Upper lobe of left lung (tissue), 6 donors: ENCODE data around the gene GPC5. TPM values are rescaled to one million over a fixed set of nuclear protein-coding genes. Genes with fewer than 3 reads are reported as not detected.
A peak's percentile ranks its signal among the peaks of the same experiment; 100 is the strongest.

ENCODE experiments used
- ATAC-seq, 2 donors: fragments of 200-7000 bp; cut with Tn5 transposase; one replicate each; pipeline ENCODE4 v1.9.1; 2022; ENCODE audit warnings: mild to moderate bottlenecking in 2 of 2, moderate library complexity in 2 of 2; ENCODE audit not compliant: low FRiP score in 2 of 2
- DNase-seq, 2 donors: peaks; one replicate each; pipeline ENCODE4 v3.0.0-alpha.2; 2019 to 2020
- H3K27ac ChIP-seq, 4 donors: fragments of 200-600 bp; sonication (generic); one replicate each; pipeline ENCODE4 v1.5.1; 2016 to 2019
- H3K27me3 ChIP-seq, 4 donors: fragments of 200-600 bp; sonication (generic); one replicate each; pipeline ENCODE4 v1.5.1; 2017 to 2019
- H3K36me3 ChIP-seq, 4 donors: fragments of 200-600 bp; sonication (generic); one replicate each; pipeline ENCODE4 v1.5.1; 2016 to 2019
- H3K4me1 ChIP-seq, 4 donors: fragments of 200-600 bp; sonication (generic); one replicate each; pipeline ENCODE4 v1.5.1; 2018 to 2019
- H3K4me3 ChIP-seq, 4 donors: fragments of 200-600 bp; sonication (generic); one replicate each; pipeline ENCODE4 v1.5.1; 2017 to 2019; ENCODE audit warnings: mild to moderate bottlenecking in 2 of 4, moderate library complexity in 1 of 4
- H3K9me3 ChIP-seq, 4 donors: fragments of 200-600 bp; sonication (generic); one replicate each; pipeline ENCODE4 v1.5.1; 2018 to 2019
- CTCF ChIP-seq, 6 experiments: fragments of 450-650 bp in 4 of 6; fragments of 200-600 bp in 2 of 6; sonication (generic) in 2 of 6; IDR thresholded peaks; one replicate each; pipeline ENCODE4 v1.5.1; 2016 to 2019; ENCODE audit warnings: antibody characterized with exemption in 6 of 6
- EP300 ChIP-seq, 4 donors: sonication (generic); formaldehyde crosslinking; IDR thresholded peaks; one replicate each; pipeline ENCODE4 v1.5.1; 2017; ENCODE audit warnings: antibody characterized with exemption in 4 of 4, control low read depth in 2 of 4
- POLR2A ChIP-seq, 4 donors: fragments of 450-650 bp; IDR thresholded peaks; one replicate each; pipeline ENCODE4 v1.5.1; 2016 to 2017; ENCODE audit warnings: antibody characterized with exemption in 4 of 4, mild to moderate bottlenecking in 2 of 4
- POLR2AphosphoS5 ChIP-seq, 2 donors: sonication (generic); formaldehyde crosslinking; IDR thresholded peaks; one replicate each; pipeline ENCODE4 v1.5.1; 2017; ENCODE audit warnings: antibody characterized with exemption in 2 of 2
- WGBS, 2 donors: methylation state at CpG; one replicate each; pipeline ENCODE4 v1.1.5; 2017 to 2018; 5-methylcytosine and 5-hydroxymethylcytosine counted together
- total RNA-seq, 6 donors: library from RNA; depleted of rRNA in 4 of 6; stranded (reverse); fragments of >200 nt in 4 of 6; gene quantifications; one replicate each; pipeline versions ENCODE4 v1.1.0 to v1.2.1, GENCODE V29; 2016 to 2021
- donor health status: DM: no; HTN: no; CAD: no; lungs with moderate emphysema.
- donor health status: DM: no; HTN: yes; CAD: no; lungs with severe emphysema.

GPC5 gene
- total RNA-seq, 6 donors from 2014 or later, result 7.6 to 51.4 (median 12.8) TPM

DNA sequence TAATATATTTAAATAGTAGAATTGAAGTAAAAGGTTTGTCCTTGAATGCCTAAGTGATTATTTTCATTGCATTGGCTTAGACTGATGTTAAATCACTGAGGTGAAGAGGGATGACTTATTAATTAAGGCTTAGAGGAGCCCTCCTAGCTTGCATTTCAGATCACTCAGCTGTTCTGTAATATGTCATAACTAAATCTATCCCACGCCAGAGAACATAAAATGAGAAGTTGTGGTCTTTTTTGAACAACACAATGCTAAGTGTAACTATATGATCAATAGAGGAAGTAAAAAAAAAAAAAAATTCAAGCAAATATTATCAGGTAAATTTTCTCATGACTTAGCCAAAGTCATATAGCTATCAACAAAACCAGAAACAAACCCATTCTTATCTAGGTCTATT is 752.2 kb downstream of the GPC5 start:
- no peaks in the 10 kb centered on the region for H3K36me3 ChIP-seq
- 69 to 73% methylated on average over 1 of the region's 1 CpG for WGBS, 2 donors
- no peaks in the 10 kb centered on the region for H3K9me3 ChIP-seq
- no peaks in the 10 kb centered on the region for H3K4me1 ChIP-seq
- no peak overlapping the region for H3K4me3 ChIP-seq
- no peak for DNase-seq
- ATAC-seq, result no peak
- no peaks in the 10 kb centered on the region for H3K27me3 ChIP-seq
- H3K27ac ChIP-seq, result no peak overlapping the region
- no peak for TF ChIP-seq CTCF (IDR thresholded peaks at IDR 0.05)
- TF ChIP-seq EP300 (IDR thresholded peaks at IDR 0.05), result no peak
- TF ChIP-seq POLR2A (IDR thresholded peaks at IDR 0.05), result no peak
- TF ChIP-seq POLR2AphosphoS5 (IDR thresholded peaks at IDR 0.05), result no peak

DNA sequence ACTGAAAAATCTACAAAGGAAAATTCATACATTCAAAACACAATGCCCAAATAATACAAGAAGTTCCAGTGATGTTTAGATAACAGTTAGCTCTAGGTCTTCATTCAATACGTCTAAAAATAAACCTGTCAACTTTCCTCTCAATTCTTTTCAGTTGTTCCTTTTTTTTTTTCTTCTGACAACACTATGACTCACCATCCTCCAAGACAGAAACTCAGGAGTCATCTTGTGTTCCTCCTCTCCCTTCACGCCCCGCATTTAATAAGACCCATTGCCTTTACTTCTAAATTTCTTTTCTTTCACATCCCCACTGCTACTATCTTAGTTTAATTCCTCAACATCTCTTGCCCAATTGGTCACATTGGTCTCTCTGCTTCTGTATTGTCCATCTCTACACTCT is 759.9 kb downstream of the GPC5 start:
- 36 to 49% methylated on average over 3 of the region's 3 CpGs for WGBS, 2 donors

DNA sequence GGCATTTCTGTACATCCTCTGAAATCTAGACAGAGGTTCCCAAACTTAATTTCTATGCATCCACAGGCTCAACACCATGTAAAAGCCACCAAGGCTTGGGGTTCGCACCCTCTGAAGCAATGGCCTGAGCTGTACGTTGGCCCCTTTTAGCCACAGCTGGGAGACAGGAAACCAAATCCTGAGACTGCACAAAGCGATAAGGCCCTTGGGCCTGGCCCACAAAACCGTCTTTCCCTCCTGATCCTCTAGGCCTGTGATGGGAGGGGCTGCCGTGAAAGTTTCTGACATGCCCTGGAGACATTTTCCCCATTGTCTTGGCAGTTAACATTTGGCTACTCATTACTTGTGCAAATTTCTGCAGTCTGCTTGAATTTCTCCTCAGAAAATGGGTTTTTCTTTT is 766.4 kb downstream of the GPC5 start:
- TF ChIP-seq POLR2A (IDR thresholded peaks at IDR 0.05) (no peak), CTCF (IDR thresholded peaks at IDR 0.05) (no peak), POLR2AphosphoS5 (IDR thresholded peaks at IDR 0.05) (no peak), EP300 (IDR thresholded peaks at IDR 0.05) (no peak)
- no peaks in the 10 kb centered on the region for H3K27me3 ChIP-seq
- H3K36me3 ChIP-seq, result no peaks in the 10 kb centered on the region
- 86 to 100% methylated on average over 1 to 5 of the region's 5 CpGs for WGBS, 2 donors
- DNase-seq, result no peak
- no peaks in the 10 kb centered on the region for H3K9me3 ChIP-seq
- no peak for ATAC-seq
- no peak overlapping the region for H3K27ac ChIP-seq
- no peaks in the 10 kb centered on the region for H3K4me1 ChIP-seq
- no peak overlapping the region for H3K4me3 ChIP-seq

More for the DNA sequence above, 759.9 kb downstream of the GPC5 start:
- peak in 1 of 2 donors; percentile 29 for ATAC-seq
- Histone ChIP-seq H3K36me3 (no peaks in the 10 kb centered on the region), H3K27ac (no peak overlapping the region), H3K4me3 (no peak overlapping the region), H3K4me1 (no peaks in the 10 kb centered on the region), H3K27me3 (no peaks in the 10 kb centered on the region), H3K9me3 (no peaks in the 10 kb centered on the region)
- DNase-seq, result no peak
- no peak for TF ChIP-seq POLR2A (IDR thresholded peaks at IDR 0.05)
- TF ChIP-seq POLR2AphosphoS5 (IDR thresholded peaks at IDR 0.05), result no peak
- TF ChIP-seq EP300 (IDR thresholded peaks at IDR 0.05), result no peak
- TF ChIP-seq CTCF (IDR thresholded peaks at IDR 0.05), result no peak

DNA sequence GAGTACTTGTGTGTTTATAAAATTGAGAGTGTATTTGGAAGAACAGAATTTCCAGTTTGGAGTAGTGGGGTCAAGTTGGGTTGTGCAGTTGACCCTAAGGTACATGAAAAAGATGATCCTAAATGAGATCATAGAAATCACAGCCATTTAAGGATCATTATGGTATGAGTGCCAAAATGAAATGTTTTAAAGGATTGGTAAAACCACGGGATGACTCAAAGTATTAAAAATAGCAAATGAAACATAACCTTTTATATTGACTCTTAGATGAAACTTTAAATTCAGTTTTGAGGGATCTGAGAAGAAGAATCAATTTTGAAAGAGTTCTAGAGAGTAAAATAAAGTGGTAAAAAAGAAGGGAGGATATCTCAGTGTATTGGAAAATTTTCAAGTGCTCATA is 773.8 kb downstream of the GPC5 start:
- Histone ChIP-seq H3K27me3 (no peaks in the 10 kb centered on the region), H3K36me3 (no peaks in the 10 kb centered on the region), H3K27ac (no peak overlapping the region), H3K9me3 (no peaks in the 10 kb centered on the region), H3K4me3 (no peak overlapping the region), H3K4me1 (no peaks in the 10 kb centered on the region)
- TF ChIP-seq POLR2AphosphoS5 (IDR thresholded peaks at IDR 0.05) (no peak), EP300 (IDR thresholded peaks at IDR 0.05) (no peak), CTCF (IDR thresholded peaks at IDR 0.05) (no peak), POLR2A (IDR thresholded peaks at IDR 0.05) (no peak)
- ATAC-seq (no peak), DNase-seq (no peak)
- 76 to 90% methylated on average over 1 of the region's 1 CpG for WGBS, 2 donors

DNA sequence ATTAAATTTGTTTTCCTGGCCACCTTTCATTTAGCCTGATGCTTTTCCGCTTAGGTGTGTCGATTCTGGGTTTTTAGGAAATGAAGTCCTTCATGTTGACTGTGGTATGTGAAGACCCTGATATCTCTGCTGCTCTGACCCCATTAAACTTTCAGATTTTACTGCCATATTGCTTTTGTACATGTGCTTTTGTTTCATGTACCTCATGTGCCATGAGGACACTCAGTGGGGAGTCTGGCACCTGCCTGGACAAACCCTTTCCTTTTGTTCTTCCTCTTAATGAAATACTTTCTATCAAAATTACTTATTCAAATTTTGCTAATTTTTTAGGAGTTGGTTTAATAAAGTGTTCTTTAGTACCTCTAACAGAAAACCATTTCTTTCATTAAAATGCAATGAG is 774.8 kb downstream of the GPC5 start:
- Histone ChIP-seq H3K4me1 (no peaks in the 10 kb centered on the region), H3K36me3 (no peaks in the 10 kb centered on the region), H3K4me3 (no peak overlapping the region), H3K27me3 (no peaks in the 10 kb centered on the region), H3K9me3 (no peaks in the 10 kb centered on the region), H3K27ac (no peak overlapping the region)
- 89 to 93% methylated on average over 2 of the region's 2 CpGs for WGBS, 2 donors
- ATAC-seq, result no peak
- DNase-seq, result no peak
- TF ChIP-seq CTCF (IDR thresholded peaks at IDR 0.05) (no peak), POLR2AphosphoS5 (IDR thresholded peaks at IDR 0.05) (no peak), POLR2A (IDR thresholded peaks at IDR 0.05) (no peak), EP300 (IDR thresholded peaks at IDR 0.05) (no peak)
